Mucosa of descending colon (tissue), 3 donors: Measurements from ENCODE around the gene PDE4DIP. TPM values are rescaled to one million over a fixed set of nuclear protein-coding genes. Genes with fewer than 3 reads are reported as not detected.
"Not testable (repeated sequence)": the region's sequence is repeated elsewhere in the genome, so short reads cannot be mapped to it uniquely, and the experiment has no call there.

ENCODE experiments used
- ATAC-seq: fragments of 200-7000 bp; cut with Tn5 transposase; one replicate; pipeline ENCODE4 v1.9.1; 2020; ENCODE audit warnings: mild to moderate bottlenecking, moderate library complexity
- DNase-seq, 3 donors: peaks; one replicate each; pipeline ENCODE4 v3.0.0-alpha.2; 2020
- H3K36me3 ChIP-seq: fragments of 200-600 bp; one replicate; pipeline ENCODE4 v1.8.0; 2021; ENCODE audit warnings: low read depth, mild to moderate bottlenecking
- H3K4me1 ChIP-seq: fragments of 200-600 bp; one replicate; pipeline ENCODE4 v1.8.0; 2021; ENCODE audit warnings: low read depth, mild to moderate bottlenecking
- H3K4me3 ChIP-seq: fragments of 200-600 bp; one replicate; pipeline ENCODE4 v1.8.0; 2021; ENCODE audit warnings: mild to moderate bottlenecking
- H3K9me3 ChIP-seq: fragments of 200-600 bp; one replicate; pipeline ENCODE4 v1.8.0; 2021; ENCODE audit warnings: mild to moderate bottlenecking
- intact Hi-C, 2 donors: fragments of 100-400 bp; cut with DNase I in 1 of 2; cut with micrococcal nuclease in 1 of 2; formaldehyde crosslinking; loops; one replicate each; pipeline versions ENCODE4 v1.11.0 to v1.11.1; 2022; cut with DNase I, micrococcal nuclease
- total RNA-seq, 3 donors: library from RNA; stranded (reverse); fragmentation: NEBNext Ultra II Directional in 2 of 3; extraction: Animal tissue kit (Norgen Biotek cat#: 25700) in 2 of 3; gene quantifications; one replicate each; pipeline versions ENCODE4 v1.2.1 to v1.2.4, GENCODE V29; 2021 to 2023
- donor health status: DM: no; HTN: no; CAD: no; lungs with moderate emphysema.
- donor health status: DM: no; HTN: no; CAD: no.
- donor health status: DM: no; HTN: yes; CAD: no.

Gene PDE4DIP
- total RNA-seq, 3 donors from 2014 or later = 49.3 to 62.1 (median 58.6) TPM

GRCh38 chr1:149075505-149076127, 231.4 kb downstream of the PDE4DIP start:
- H3K9me3 ChIP-seq, DNase-seq, H3K4me3 ChIP-seq, intact Hi-C loops, H3K36me3 ChIP-seq, ATAC-seq, H3K4me1 ChIP-seq: not testable (repeated sequence)

Other genes starting within 250 kb of the PDE4DIP start
- 10 to 100 TPM; 17.1 to 28.8 (median 18.5) TPM for gene NBPF14, start 248.4 kb upstream of the PDE4DIP start, total RNA-seq
- 1 to 10 TPM in 1 of 3 donors, under 1 TPM in 1, not detected in 1; 0.61 to 1.4 TPM for gene NUDT4B, start 95.7 kb upstream of the PDE4DIP start, total RNA-seq